Esophagus squamous epithelium (tissue), 5 donors: ENCODE results near the gene KIRREL1. TPM values are rescaled to one million over a fixed set of nuclear protein-coding genes. Genes with fewer than 3 reads are reported as not detected.

Experiments
- DNase-seq: peaks from one replicate; lab custom pipeline; 2025; lab: John Stamatoyannopoulos, UW
- H3K27ac ChIP-seq, 4 donors: fragments of 200-600 bp; sonication (generic); one replicate each; pipeline ENCODE4 v1.5.1; 2016 to 2019; ENCODE audit warnings: mild to moderate bottlenecking in 1 of 4
- H3K27me3 ChIP-seq, 4 donors: fragments of 200-600 bp; sonication (generic); 1 replicate in 3 of 4; 2 replicates in 1 of 4; pipeline versions ENCODE4 v1.5.1 to v1.6.0; 2017 to 2021; ENCODE audit warnings: antibody characterized with exemption in 1 of 4
- H3K36me3 ChIP-seq, 3 donors: fragments of 200-600 bp; sonication (generic); one replicate each; pipeline ENCODE4 v1.5.1; 2016 to 2019
- H3K4me1 ChIP-seq, 3 donors: fragments of 200-600 bp; sonication (generic); one replicate each; pipeline ENCODE4 v1.5.1; 2017 to 2019
- H3K4me3 ChIP-seq, 4 donors: fragments of 200-600 bp; sonication (generic); 1 replicate in 3 of 4; 2 replicates in 1 of 4; pipeline ENCODE4 v1.5.1; 2016 to 2019; ENCODE audit warnings: mild to moderate bottlenecking in 2 of 4, moderate library complexity in 1 of 4
- H3K9me3 ChIP-seq, 3 donors: fragments of 200-600 bp; sonication (generic); one replicate each; pipeline ENCODE4 v1.5.1; 2016 to 2019
- CTCF ChIP-seq, 6 experiments: fragments of 450-650 bp in 4 of 6; fragments of 200-600 bp in 2 of 6; sonication (generic) in 2 of 6; IDR thresholded peaks; one replicate each; pipeline ENCODE4 v1.5.1; 2016 to 2019; ENCODE audit warnings: antibody characterized with exemption in 6 of 6, mild to moderate bottlenecking in 4 of 6, moderate library complexity in 4 of 6
- POLR2A ChIP-seq, 4 donors: fragments of 450-650 bp; IDR thresholded peaks; one replicate each; pipeline ENCODE4 v1.6.1; 2017; ENCODE audit warnings: antibody characterized with exemption in 4 of 4, mild to moderate bottlenecking in 4 of 4, moderate library complexity in 3 of 4
- WGBS, 2 donors: methylation state at CpG; one replicate each; pipeline ENCODE4 v1.1.5; 2018; 5-methylcytosine and 5-hydroxymethylcytosine counted together
- intact Hi-C: fragments of 100-400 bp; cut with DNase I; formaldehyde crosslinking; loops from one replicate; pipeline ENCODE4 v1.15.0; 2022
- total RNA-seq, 4 donors: library from RNA; depleted of rRNA; stranded (reverse); fragments of >200 nt; gene quantifications; one replicate each; pipeline ENCODE4 v1.1.0, GENCODE V29; 2016
- donor health status: DM: yes; HTN: yes; CAD: no.

Gene KIRREL1
- total RNA-seq, 4 donors from 2014 or later = 3.6 to 18.9 (median 15.2) TPM

- H3K4me3 ChIP-seq = peak overlapping the region; percentile 58 to 82 (median 70)
- peak overlapping the region; percentile 81 to 93 (median 92) for H3K27ac ChIP-seq
- TF ChIP-seq CTCF (IDR thresholded peaks at IDR 0.05) (no peak), POLR2A (IDR thresholded peaks at IDR 0.05) (no peak)
- no peaks in the 10 kb centered on the region for H3K9me3 ChIP-seq
- H3K4me1 ChIP-seq = peaks cover 4 to 81% (median 29%) of the 10 kb centered on the region in 3 donors
- WGBS, 2 donors = 28 to 39% methylated on average over 8 to 10 of the region's 13 CpGs
- peaks cover 0 to 28% (median 0%) of the 10 kb centered on the region in 4 donors for H3K27me3 ChIP-seq
- intact Hi-C loops = loop anchor here (5.0 kb wide), 2 partner anchors 37 to 92 kb away; no protein-coding TSS in a partner anchor
- H3K36me3 ChIP-seq = no peaks in the 10 kb centered on the region
- no peak for DNase-seq
These were observed 1.5 kb downstream of the KIRREL1 start for GRCh38 chr1:157994704-157995582.

DNA sequence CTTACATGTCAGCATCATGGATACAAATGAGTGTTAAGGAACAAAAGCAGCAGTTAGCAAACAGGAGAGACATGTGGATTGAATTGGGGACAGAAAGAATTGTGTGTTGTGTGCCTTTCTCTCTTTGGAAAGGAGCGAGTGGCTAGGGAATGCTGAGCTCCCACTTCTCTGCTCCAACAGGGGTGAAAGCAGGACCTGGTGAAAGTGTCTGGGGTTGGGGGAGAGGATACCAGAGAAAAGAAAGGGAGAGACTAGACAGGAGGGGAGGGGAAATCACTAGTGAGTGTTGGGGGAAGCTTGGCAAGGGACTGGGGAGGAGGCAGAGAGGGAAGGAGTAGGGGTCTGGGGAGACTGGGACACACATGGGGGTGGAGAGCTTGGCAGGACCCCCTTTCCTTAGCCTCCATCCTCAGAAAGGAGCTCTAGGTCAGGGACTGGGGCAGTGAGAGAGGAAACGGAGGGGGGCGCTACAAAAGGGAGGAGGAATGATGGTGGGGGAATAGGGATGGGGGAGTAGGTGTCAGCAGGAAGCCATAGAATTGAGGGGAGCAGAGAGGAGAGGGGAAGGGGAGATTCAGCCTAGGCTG, 2.2 kb downstream of the KIRREL1 start:
- Histone ChIP-seq H3K27ac (peak overlapping the region; percentile 81 to 93 (median 92)), H3K36me3 (no peaks in the 10 kb centered on the region), H3K9me3 (no peaks in the 10 kb centered on the region), H3K4me1 (peaks cover 4 to 88% (median 33%) of the 10 kb centered on the region in 3 donors), H3K4me3 (peak overlapping the region in 3 of 4 donors; percentile 58 to 82 (median 79)), H3K27me3 (peaks cover 0 to 24% (median 0%) of the 10 kb centered on the region in 4 donors)
- TF ChIP-seq CTCF (IDR thresholded peaks at IDR 0.05) = no peak
- no peak for TF ChIP-seq POLR2A (IDR thresholded peaks at IDR 0.05)
- WGBS, 2 donors = 40 to 45% methylated on average over 3 of the region's 3 CpGs
- no peak for DNase-seq
- intact Hi-C loops = loop anchor here (5.0 kb wide), 1 partner anchor 37 kb away; no protein-coding TSS in a partner anchor

DNA sequence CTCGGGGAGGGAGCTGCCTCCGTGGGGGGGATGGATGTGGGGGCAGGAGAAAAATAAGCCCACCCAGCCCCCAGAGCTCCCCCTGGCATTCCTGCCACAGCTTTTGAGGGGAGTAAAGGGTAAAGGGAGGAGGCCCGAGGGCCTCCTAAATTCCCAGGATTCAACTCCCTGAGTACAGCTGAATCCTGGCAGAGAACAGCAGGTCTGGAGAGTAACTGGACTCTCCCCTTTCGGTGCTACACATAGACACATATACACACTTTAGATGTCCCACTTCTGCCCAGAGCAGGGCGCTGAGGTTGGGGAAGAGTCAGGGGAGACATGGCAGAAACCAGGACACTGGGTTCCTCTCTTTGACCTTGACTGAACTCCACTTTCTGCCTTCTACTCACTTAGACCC, 3.0 kb downstream of the KIRREL1 start:
- H3K36me3 ChIP-seq = no peaks in the 10 kb centered on the region
- H3K4me3 ChIP-seq = peak overlapping the region in 3 of 4 donors; percentile 58 to 82 (median 79)
- TF ChIP-seq CTCF (IDR thresholded peaks at IDR 0.05) (no peak), POLR2A (IDR thresholded peaks at IDR 0.05) (no peak)
- peak overlapping the region in 3 of 4 donors; percentile 91 to 93 (median 92) for H3K27ac ChIP-seq
- peaks cover 4 to 96% (median 39%) of the 10 kb centered on the region in 3 donors for H3K4me1 ChIP-seq
- peaks cover 0 to 16% (median 0%) of the 10 kb centered on the region in 4 donors for H3K27me3 ChIP-seq
- no peak for DNase-seq
- no peaks in the 10 kb centered on the region for H3K9me3 ChIP-seq
- 53 to 56% methylated on average over 4 of the region's 5 CpGs for WGBS, 2 donors
- intact Hi-C loops = loop anchor here (5.0 kb wide), 1 partner anchor 36 kb away; no protein-coding TSS in a partner anchor

GRCh38 chr1:158000507-158000906, 7.1 kb downstream of the KIRREL1 start:
- intact Hi-C loops = no loop called here
- Histone ChIP-seq H3K4me3 (no peak overlapping the region), H3K4me1 (peaks cover 10 to 100% (median 68%) of the 10 kb centered on the region in 3 donors), H3K27me3 (no peaks in the 10 kb centered on the region), H3K36me3 (no peaks in the 10 kb centered on the region), H3K9me3 (no peaks in the 10 kb centered on the region), H3K27ac (peak overlapping the region in 2 of 4 donors; percentile 6 to 28)
- DNase-seq = no peak
- 62 to 72% methylated on average over 4 of the region's 4 CpGs for whole genome bisulfite sequencing, 2 donors
- TF ChIP-seq POLR2A (IDR thresholded peaks at IDR 0.05) = no peak
- no peak for TF ChIP-seq CTCF (IDR thresholded peaks at IDR 0.05)
